ENCODE data around the gene PACRGL.

The PACRGL gene
- total RNA-seq: 3.9 to 14.2 (median 8.3) reads per million in 18 experiments

- peak; percentile 94 to 97 for DNase-seq
Measured at GRCh38 chr4:20700007-20700761, at the start of gene PACRGL. Gene PACRGL (plus strand): TSS chr4:20700458. CDS start chr4:20704482, 4,024 bp downstream.

- DNase-seq: peak; percentile 19 to 49
Measured at GRCh38 chr4:20652226-20652885, 47.9 kb upstream of the PACRGL start.

GRCh38 chr4:20658456-20658855 is 41.8 kb upstream of the PACRGL start:
- DNase-seq: no peak

GRCh38 chr4:20662851-20663250 is 37.4 kb upstream of the PACRGL start:
- no peak for DNase-seq

- no peak for DNase-seq
Measured at GRCh38 chr4:20666012-20666860, 34.0 kb upstream of the PACRGL start.

GRCh38 chr4:20672262-20672661 is 28.0 kb upstream of the PACRGL start:
- no peak for DNase-seq

GRCh38 chr4:20675786-20676185 is 24.5 kb upstream of the PACRGL start:
- DNase-seq: no peak

GRCh38 chr4:20676501-20677197 is 23.6 kb upstream of the PACRGL start:
- DNase-seq: no peak

GRCh38 chr4:20678400-20678799 is 21.9 kb upstream of the PACRGL start:
- DNase-seq: peak; percentile 28 to 52

- no peak for DNase-seq
Measured at GRCh38 chr4:20679951-20680350, 20.3 kb upstream of the PACRGL start.

GRCh38 chr4:20680736-20681135 is 19.5 kb upstream of the PACRGL start:
- DNase-seq: no peak

GRCh38 chr4:20681271-20681670 is 19.0 kb upstream of the PACRGL start:
- no peak for DNase-seq

GRCh38 chr4:20682853-20683252 is 17.4 kb upstream of the PACRGL start:
- DNase-seq: no peak

GRCh38 chr4:20683766-20684165 is 16.5 kb upstream of the PACRGL start:
- DNase-seq: no peak

- DNase-seq: peak; percentile 27 to 70
Measured at GRCh38 chr4:20684852-20685763, 15.2 kb upstream of the PACRGL start.

- DNase-seq: no peak
Measured at GRCh38 chr4:20687864-20688263, 12.4 kb upstream of the PACRGL start.

GRCh38 chr4:20696815-20697214 is 3.4 kb upstream of the PACRGL start:
- no peak for DNase-seq

- peak; percentile 26 to 46 for DNase-seq
Measured at GRCh38 chr4:20698382-20698781, 1.9 kb upstream of the PACRGL start.

- no peak for DNase-seq
Measured at GRCh38 chr4:20698820-20699219, 1.4 kb upstream of the PACRGL start.

GRCh38 chr4:20711335-20711734 is 11.1 kb downstream of the PACRGL start:
- DNase-seq: no peak

- no peak for DNase-seq
Measured at GRCh38 chr4:20723019-20723418, 22.8 kb downstream of the PACRGL start.

All from inflammatory macrophage (primary cell).